Nephron progenitor cell (in vitro differentiated cells): ENCODE data around the gene EGLN3.

Source experiments
- DNase-seq: peaks from one replicate; pipeline ENCODE4 v3.0.0; 2021
- H3K27ac Mint-ChIP-seq: 2 replicates; pipeline ENCODE4 v1.8.0; 2021; ENCODE audit warnings: mild to moderate bottlenecking, moderate library complexity, mixed read lengths
- H3K27me3 Mint-ChIP-seq: 2 replicates; pipeline ENCODE4 v1.8.0; 2021; ENCODE audit warnings: mild to moderate bottlenecking, low read depth, mixed read lengths; ENCODE audit not compliant: poor library complexity
- H3K36me3 Mint-ChIP-seq: 2 replicates; pipeline ENCODE4 v1.8.0; 2021; ENCODE audit warnings: low read depth, mixed read lengths
- H3K4me1 Mint-ChIP-seq: 2 replicates; pipeline ENCODE4 v1.8.0; 2021; ENCODE audit warnings: mixed read lengths
- H3K4me3 Mint-ChIP-seq: 2 replicates; pipeline ENCODE4 v1.8.0; 2021; ENCODE audit warnings: mild to moderate bottlenecking, moderate library complexity, mixed read lengths
- H3K9me3 Mint-ChIP-seq: 2 replicates; pipeline ENCODE4 v1.8.0; 2021; ENCODE audit warnings: mild to moderate bottlenecking, moderate library complexity, mixed read lengths
- TF ChIP-seq, protein P1 (sequence below): fragments of 200-600 bp; sonication (generic); IDR thresholded peaks from 2 replicates; pipeline ENCODE4 v1.5.0; 2021; ENCODE audit warnings: antibody characterized with exemption

Gene EGLN3

DNA sequence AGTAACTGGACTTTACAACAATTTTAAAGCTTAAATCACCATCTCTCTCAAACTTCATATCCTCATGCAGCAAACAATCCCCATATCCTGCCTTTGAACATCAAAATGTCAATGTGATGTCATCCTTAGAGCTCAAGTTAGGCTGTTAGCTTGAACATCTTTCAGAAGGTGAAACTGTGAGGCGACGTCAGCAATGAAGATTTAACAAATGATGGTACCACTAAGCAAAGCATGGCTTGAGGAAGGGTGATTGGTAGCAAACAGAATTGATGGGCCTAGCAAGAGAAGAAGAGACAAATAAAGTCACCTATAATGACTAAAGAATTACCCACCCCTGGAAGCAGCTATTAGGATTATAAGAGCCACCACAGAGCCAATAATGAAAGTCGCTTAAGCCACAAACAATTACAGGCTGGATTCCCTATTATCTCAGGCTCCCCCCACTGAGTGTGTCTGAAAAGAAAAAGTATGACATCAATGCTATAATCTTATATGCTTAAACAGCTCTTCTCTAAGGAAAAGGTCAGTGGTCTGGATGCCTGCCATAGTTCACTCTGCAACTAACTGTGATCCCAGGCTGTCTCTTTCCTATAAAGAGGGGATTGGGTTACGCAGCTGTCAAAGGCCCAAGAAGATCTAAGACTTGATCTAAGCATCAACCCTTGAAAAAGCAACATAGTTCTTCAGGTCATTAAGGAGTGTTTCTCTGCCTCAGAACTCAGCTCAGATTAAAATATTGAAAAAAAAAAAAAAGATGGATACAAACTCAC, 18.1 kb downstream of the EGLN3 start:
- TF ChIP-seq, protein P1, sequence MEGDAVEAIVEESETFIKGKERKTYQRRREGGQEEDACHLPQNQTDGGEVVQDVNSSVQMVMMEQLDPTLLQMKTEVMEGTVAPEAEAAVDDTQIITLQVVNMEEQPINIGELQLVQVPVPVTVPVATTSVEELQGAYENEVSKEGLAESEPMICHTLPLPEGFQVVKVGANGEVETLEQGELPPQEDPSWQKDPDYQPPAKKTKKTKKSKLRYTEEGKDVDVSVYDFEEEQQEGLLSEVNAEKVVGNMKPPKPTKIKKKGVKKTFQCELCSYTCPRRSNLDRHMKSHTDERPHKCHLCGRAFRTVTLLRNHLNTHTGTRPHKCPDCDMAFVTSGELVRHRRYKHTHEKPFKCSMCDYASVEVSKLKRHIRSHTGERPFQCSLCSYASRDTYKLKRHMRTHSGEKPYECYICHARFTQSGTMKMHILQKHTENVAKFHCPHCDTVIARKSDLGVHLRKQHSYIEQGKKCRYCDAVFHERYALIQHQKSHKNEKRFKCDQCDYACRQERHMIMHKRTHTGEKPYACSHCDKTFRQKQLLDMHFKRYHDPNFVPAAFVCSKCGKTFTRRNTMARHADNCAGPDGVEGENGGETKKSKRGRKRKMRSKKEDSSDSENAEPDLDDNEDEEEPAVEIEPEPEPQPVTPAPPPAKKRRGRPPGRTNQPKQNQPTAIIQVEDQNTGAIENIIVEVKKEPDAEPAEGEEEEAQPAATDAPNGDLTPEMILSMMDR = no peak
- no peak overlapping the region for H3K4me3 Mint-ChIP-seq
- H3K9me3 Mint-ChIP-seq = no peaks in the 10 kb centered on the region
- H3K36me3 Mint-ChIP-seq = peaks cover 25% of the 10 kb centered on the region
- peak; percentile 20 for DNase-seq
- peak overlapping the region; percentile 88 for H3K27ac Mint-ChIP-seq
- peaks cover 83% of the 10 kb centered on the region for H3K4me1 Mint-ChIP-seq
- H3K27me3 Mint-ChIP-seq = peaks cover 2% of the 10 kb centered on the region

DNA sequence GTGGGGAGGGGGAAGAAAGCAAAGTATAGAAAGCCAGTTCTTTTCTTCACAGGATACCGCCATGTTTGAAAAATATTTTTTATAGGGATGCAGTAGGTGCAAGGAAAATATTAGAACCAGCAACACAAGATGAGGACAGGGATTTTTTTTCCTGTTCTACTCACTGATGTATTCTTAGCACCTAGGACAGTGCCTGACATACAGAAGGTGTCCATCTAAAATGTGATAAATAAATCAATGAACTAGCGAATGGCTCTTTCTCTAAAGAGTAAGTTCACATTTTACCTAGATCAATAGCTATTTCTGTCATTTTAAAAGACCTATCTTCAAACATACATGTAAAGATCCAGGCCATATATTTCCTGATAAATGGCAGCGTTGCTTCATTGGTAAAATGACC, 18.8 kb downstream of the EGLN3 start:
- Mint-ChIP-seq H3K36me3 (peaks cover 31% of the 10 kb centered on the region), H3K27ac (no peak overlapping the region), H3K9me3 (no peaks in the 10 kb centered on the region), H3K27me3 (peaks cover 2% of the 10 kb centered on the region), H3K4me1 (peaks cover 76% of the 10 kb centered on the region), H3K4me3 (no peak overlapping the region)
- TF ChIP-seq, protein P1 = no peak
- DNase-seq = no peak

DNA sequence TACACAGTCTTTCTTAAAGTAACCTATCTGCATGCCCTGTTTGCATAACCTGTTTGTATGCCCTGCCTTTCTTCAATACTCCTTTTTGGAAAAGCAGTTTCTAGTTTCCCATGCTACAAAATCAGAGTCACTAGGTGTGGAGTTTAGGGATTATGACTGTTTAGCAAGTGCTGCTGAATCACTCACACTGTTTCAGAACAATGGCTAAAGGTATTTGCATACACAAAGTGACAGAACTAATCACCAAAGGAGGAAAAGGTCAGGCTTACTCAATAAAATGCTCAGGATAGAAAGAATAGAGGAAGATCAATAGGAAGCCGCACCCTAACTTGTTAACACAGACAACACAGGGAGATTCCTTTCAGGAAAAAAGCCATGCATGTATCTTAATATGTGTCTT, 19.4 kb downstream of the EGLN3 start:
- Mint-ChIP-seq H3K36me3 (peaks cover 31% of the 10 kb centered on the region), H3K4me3 (no peak overlapping the region), H3K27me3 (peaks cover 2% of the 10 kb centered on the region), H3K27ac (no peak overlapping the region), H3K9me3 (no peaks in the 10 kb centered on the region), H3K4me1 (peaks cover 70% of the 10 kb centered on the region)
- no peak for DNase-seq
- TF ChIP-seq, protein P1 = no peak

DNA sequence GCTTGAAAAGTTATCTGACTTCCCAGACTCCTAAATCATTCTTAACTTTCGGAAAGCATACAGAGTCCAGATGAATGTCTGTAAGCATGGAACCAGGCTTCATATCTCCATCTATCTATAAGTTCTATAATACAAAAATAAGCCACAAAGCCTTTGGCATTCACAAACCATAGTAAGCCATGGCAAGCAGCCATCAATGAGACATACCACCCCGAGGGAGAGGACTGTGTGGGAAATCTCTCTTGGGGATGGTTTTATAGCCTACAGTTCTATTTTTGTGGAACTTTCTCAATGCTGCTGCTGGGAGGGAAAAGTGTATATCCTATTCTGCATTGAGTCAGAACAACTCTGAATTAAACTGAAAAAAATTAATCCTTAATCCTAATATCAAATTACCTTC, 20.4 kb downstream of the EGLN3 start:
- H3K27ac Mint-ChIP-seq = no peak overlapping the region

DNA sequence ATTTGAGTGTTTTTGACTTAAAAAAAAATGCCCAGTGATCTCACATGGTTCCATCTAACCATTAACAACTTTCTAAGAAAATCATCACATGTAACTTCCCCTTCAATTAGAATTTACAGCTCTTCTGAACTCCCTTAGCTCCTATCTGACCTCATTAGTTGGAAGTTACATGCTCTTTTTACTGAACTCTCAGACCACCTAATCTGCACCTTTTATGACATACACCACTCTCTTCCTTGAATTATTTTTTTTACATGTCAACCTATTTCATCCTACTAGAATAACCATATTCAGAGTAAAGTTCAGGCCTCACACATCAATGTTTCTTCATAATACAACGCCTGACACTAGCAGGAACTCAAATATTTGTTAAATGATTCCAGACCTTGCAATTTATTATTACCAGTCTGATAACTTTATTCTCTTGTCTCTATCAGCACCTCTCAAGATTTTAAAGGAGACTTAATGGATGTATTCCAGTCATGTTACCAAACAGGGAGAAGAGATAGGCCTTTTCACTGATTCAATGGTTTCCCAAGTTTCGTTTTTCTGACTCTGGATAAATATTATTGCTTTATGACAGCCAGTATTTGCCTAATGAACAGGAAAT, 21.0 kb downstream of the EGLN3 start:
- no peak overlapping the region for H3K4me3 Mint-ChIP-seq
- H3K9me3 Mint-ChIP-seq = no peaks in the 10 kb centered on the region
- H3K27me3 Mint-ChIP-seq = peaks cover 2% of the 10 kb centered on the region
- peaks cover 33% of the 10 kb centered on the region for H3K36me3 Mint-ChIP-seq
- H3K27ac Mint-ChIP-seq = no peak overlapping the region
- peaks cover 57% of the 10 kb centered on the region for H3K4me1 Mint-ChIP-seq
- TF ChIP-seq, protein P1 = no peak
- no peak for DNase-seq

More for the DNA sequence above, 20.4 kb downstream of the EGLN3 start:
- no peak for DNase-seq
- H3K27me3 Mint-ChIP-seq = peaks cover 2% of the 10 kb centered on the region
- H3K4me3 Mint-ChIP-seq = no peak overlapping the region
- TF ChIP-seq, protein P1 = no peak
- no peaks in the 10 kb centered on the region for H3K9me3 Mint-ChIP-seq
- peaks cover 62% of the 10 kb centered on the region for H3K4me1 Mint-ChIP-seq
- peaks cover 30% of the 10 kb centered on the region for H3K36me3 Mint-ChIP-seq
